ENCODE measurements around the gene CTXN3.

CTXN3 gene

GRCh38 chr5:127700237-127700766 is 51.4 kb downstream of the CTXN3 start:
- DNase-seq (ENCODE audit: low read depth, low spot score), result no peak
- TF ChIP-seq CTCF (IDR thresholded peaks at IDR 0.05; ENCODE audit: insufficient read depth, low read length, missing control alignments), result no peak
- H3K4me3 ChIP-seq (ENCODE audit: low read depth, low read length), result no peak overlapping the region
- ChIA-PET POLR2A (no interaction called here), CTCF (no interaction called here)

GRCh38 chr5:127702434-127702833 is 53.6 kb downstream of the CTXN3 start:
- no peak overlapping the region for H3K4me3 ChIP-seq (ENCODE audit: low read depth, low read length)
- no peak for DNase-seq (ENCODE audit: low read depth, low spot score)
- TF ChIP-seq CTCF (IDR thresholded peaks at IDR 0.05; ENCODE audit: insufficient read depth, low read length, missing control alignments), result no peak
- POLR2A ChIA-PET, result no interaction called here
- CTCF ChIA-PET, result no interaction called here

- ChIA-PET CTCF (no interaction called here), POLR2A (no interaction called here)
- no peak for TF ChIP-seq CTCF (IDR thresholded peaks at IDR 0.05; ENCODE audit: insufficient read depth, low read length, missing control alignments)
- DNase-seq (ENCODE audit: low read depth, low spot score), result no peak
- no peak within 1 kb of the TSS for H3K4me3 ChIP-seq (ENCODE audit: low read depth, low read length)
These were observed 54.2 kb downstream of the CTXN3 start, which contains the start of gene CCDC192 for GRCh38 chr5:127702926-127703561. CCDC192 (plus strand) TSS chr5:127703391; CDS start chr5:127703446, 55 bp downstream.

GRCh38 chr5:127705120-127705892 is 56.4 kb downstream of the CTXN3 start:
- CTCF ChIA-PET, result no interaction called here
- no peak for DNase-seq (ENCODE audit: low read depth, low spot score)
- POLR2A ChIA-PET, result no interaction called here
- no peak overlapping the region for H3K4me3 ChIP-seq (ENCODE audit: low read depth, low read length)
- no peak for TF ChIP-seq CTCF (IDR thresholded peaks at IDR 0.05; ENCODE audit: insufficient read depth, low read length, missing control alignments)

- no peak for DNase-seq (ENCODE audit: low read depth, low spot score)
- POLR2A ChIA-PET, result no interaction called here
- no peak for TF ChIP-seq CTCF (IDR thresholded peaks at IDR 0.05; ENCODE audit: insufficient read depth, low read length, missing control alignments)
- CTCF ChIA-PET, result no interaction called here
- no peak overlapping the region for H3K4me3 ChIP-seq (ENCODE audit: low read depth, low read length)
These were observed 57.8 kb downstream of the CTXN3 start for GRCh38 chr5:127706691-127707090.

- no peak overlapping the region for H3K4me3 ChIP-seq (ENCODE audit: low read depth, low read length)
- ChIA-PET CTCF (no interaction called here), POLR2A (no interaction called here)
- no peak for TF ChIP-seq CTCF (IDR thresholded peaks at IDR 0.05; ENCODE audit: insufficient read depth, low read length, missing control alignments)
- no peak for DNase-seq (ENCODE audit: low read depth, low spot score)
These were observed 58.3 kb downstream of the CTXN3 start for GRCh38 chr5:127707209-127707608.
